ENCODE measurements around the gene LHFPL4. TPM values are rescaled to one million over a fixed set of nuclear protein-coding genes. Genes with fewer than 3 reads are reported as not detected.
"Not testable (repeated sequence)": the region's sequence is repeated elsewhere in the genome, so short reads cannot be mapped to it uniquely, and the experiment has no call there.

The LHFPL4 gene
- total RNA-seq, 2 donors from 2014 or later = not detected

DNA sequence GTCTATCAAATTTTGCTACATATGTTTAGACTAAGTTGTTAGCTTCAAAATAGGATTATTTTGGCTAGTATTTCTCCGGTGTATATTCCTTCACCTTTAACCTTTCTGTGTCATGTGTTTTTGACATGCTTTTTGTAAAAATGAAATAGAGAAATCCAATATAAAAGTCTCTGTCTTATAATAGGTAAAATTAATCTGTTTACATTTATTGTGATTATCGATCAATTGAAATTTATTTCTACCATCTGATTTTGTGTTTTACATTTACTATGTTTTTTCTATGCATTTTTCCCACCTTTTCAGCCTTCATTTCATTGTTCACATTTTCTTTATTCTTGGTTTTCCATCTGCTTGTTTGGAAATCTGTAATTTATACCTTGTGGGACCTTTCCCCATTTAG, 11.7 kb upstream of the LHFPL4 start:
- Histone ChIP-seq H3K36me3 (no peaks in the 10 kb centered on the region), H3K4me3 (no peak overlapping the region)

GRCh38 chr3:9563851-9564250, 10.2 kb upstream of the LHFPL4 start:
- Histone ChIP-seq H3K9me3 (peaks cover 0 to 18% of the 10 kb centered on the region in 2 donors), H3K36me3 (no peaks in the 10 kb centered on the region), H3K27ac (no peak overlapping the region), H3K4me3 (no peak overlapping the region), H3K4me1 (no peaks in the 10 kb centered on the region), H3K27me3 (no peaks in the 10 kb centered on the region)
- no peak for DNase-seq (ENCODE audit: low spot score)
- TF ChIP-seq, protein P1, sequence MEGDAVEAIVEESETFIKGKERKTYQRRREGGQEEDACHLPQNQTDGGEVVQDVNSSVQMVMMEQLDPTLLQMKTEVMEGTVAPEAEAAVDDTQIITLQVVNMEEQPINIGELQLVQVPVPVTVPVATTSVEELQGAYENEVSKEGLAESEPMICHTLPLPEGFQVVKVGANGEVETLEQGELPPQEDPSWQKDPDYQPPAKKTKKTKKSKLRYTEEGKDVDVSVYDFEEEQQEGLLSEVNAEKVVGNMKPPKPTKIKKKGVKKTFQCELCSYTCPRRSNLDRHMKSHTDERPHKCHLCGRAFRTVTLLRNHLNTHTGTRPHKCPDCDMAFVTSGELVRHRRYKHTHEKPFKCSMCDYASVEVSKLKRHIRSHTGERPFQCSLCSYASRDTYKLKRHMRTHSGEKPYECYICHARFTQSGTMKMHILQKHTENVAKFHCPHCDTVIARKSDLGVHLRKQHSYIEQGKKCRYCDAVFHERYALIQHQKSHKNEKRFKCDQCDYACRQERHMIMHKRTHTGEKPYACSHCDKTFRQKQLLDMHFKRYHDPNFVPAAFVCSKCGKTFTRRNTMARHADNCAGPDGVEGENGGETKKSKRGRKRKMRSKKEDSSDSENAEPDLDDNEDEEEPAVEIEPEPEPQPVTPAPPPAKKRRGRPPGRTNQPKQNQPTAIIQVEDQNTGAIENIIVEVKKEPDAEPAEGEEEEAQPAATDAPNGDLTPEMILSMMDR (IDR thresholded peaks at IDR 0.05) = no peak

More for the DNA sequence above, 11.7 kb upstream of the LHFPL4 start:
- DNase-seq (ENCODE audit: low spot score) = no peak
- H3K9me3 ChIP-seq = peaks cover 0 to 18% of the 10 kb centered on the region in 2 donors
- no peaks in the 10 kb centered on the region for H3K27me3 ChIP-seq
- TF ChIP-seq, protein P1 (IDR thresholded peaks at IDR 0.05) = no peak
- no peak overlapping the region for H3K27ac ChIP-seq
- no peaks in the 10 kb centered on the region for H3K4me1 ChIP-seq

GRCh38 chr3:9560056-9560455, 6.4 kb upstream of the LHFPL4 start:
- DNase-seq (ENCODE audit: low spot score); H3K4me1 ChIP-seq; H3K9me3 ChIP-seq; H3K27me3 ChIP-seq; H3K36me3 ChIP-seq; H3K4me3 ChIP-seq; H3K27ac ChIP-seq: not testable (repeated sequence)

- no peaks in the 10 kb centered on the region for H3K9me3 ChIP-seq
- no peaks in the 10 kb centered on the region for H3K4me1 ChIP-seq
- H3K27me3 ChIP-seq = peaks cover 0 to 4% of the 10 kb centered on the region in 2 donors
- DNase-seq (ENCODE audit: low spot score) = no peak
- H3K4me3 ChIP-seq = no peak overlapping the region
- no peak overlapping the region for H3K27ac ChIP-seq
- TF ChIP-seq, protein P1 (IDR thresholded peaks at IDR 0.05) = no peak
- no peaks in the 10 kb centered on the region for H3K36me3 ChIP-seq
These were observed 409 bp upstream of the LHFPL4 start for GRCh38 chr3:9553948-9554513.

DNA sequence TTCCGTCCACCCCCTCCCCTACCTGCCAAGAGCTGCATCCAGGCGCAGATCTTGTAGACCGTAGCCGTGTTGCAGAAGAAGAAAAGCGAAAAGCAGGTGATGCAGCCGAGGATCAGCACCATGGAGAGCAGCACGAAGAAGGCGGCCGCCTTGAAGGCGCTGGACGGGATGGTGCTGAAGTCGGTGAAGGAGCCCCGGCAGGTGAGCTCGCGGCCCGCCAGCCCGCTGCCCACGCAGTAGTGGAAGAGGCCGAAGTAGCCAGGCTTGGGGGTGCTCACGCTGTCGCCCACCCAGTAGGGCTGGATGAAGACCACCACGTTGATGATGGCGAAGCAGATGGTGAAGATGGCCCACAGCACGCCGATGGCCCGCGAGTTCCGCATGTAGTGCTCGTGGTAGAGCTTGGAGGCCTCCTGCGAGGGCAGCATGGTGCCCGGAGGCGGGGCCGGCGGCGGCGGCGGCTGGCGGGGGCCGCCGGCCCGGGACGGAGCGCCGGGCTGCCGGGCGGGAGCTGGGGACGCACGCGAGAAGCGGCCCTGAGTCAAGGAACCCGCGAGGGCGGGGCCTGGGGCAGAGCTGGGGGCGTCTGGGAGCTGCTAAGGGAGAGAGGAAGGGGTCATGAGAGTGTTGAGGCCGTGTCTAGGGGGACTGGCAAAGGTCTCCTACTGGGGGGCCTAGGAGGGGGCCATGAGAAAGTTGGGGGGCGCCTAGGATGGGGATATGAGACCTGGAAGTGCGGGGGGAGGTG, 1.2 kb downstream of the LHFPL4 start:
- H3K4me3 ChIP-seq = no peak overlapping the region
- DNase-seq (ENCODE audit: low spot score) = no peak
- no peaks in the 10 kb centered on the region for H3K9me3 ChIP-seq
- H3K27me3 ChIP-seq = peaks cover 0 to 4% of the 10 kb centered on the region in 2 donors
- H3K36me3 ChIP-seq = no peaks in the 10 kb centered on the region
- no peaks in the 10 kb centered on the region for H3K4me1 ChIP-seq
- TF ChIP-seq, protein P1 (IDR thresholded peaks at IDR 0.05) = no peak
- no peak overlapping the region for H3K27ac ChIP-seq

DNA sequence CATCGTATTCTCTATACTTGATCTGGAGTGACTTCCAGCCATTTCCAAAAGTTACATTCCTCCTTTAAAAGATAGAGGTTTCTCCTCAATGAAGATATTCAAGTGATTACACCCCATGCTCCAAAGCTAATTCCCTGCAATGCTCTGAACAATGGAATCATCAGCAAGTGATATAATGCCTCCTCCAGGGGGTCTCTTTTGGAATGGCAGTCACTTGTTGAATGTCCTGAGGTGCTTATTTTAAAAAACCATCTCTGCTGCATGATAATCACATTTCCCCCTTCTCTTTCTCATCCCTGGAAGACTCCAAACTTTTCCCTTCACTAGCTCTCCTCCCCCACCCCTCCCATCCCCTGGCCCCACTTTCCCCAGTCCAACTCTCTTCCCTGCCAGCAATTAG, 2.6 kb downstream of the LHFPL4 start:
- DNase-seq (ENCODE audit: low spot score) = no peak
- TF ChIP-seq, protein P1 (IDR thresholded peaks at IDR 0.05) = no peak
- Histone ChIP-seq H3K27ac (no peak overlapping the region), H3K4me3 (no peak overlapping the region), H3K36me3 (no peaks in the 10 kb centered on the region), H3K4me1 (no peaks in the 10 kb centered on the region), H3K27me3 (peaks cover 0 to 4% of the 10 kb centered on the region in 2 donors), H3K9me3 (no peaks in the 10 kb centered on the region)
